HepG2 (cell line): Measurements from ENCODE around the gene FMNL2. TPM values are rescaled to one million over a fixed set of nuclear protein-coding genes. Genes with fewer than 3 reads are reported as not detected.
A peak's percentile ranks its signal among the peaks of the same experiment; 100 is the strongest.

Experiments
- AKAP8 ChIP-seq: sonication (generic); formaldehyde crosslinking; IDR thresholded peaks from 2 replicates; pipeline ENCODE4 v1.5.1; 2020; ENCODE audit warnings: mild to moderate bottlenecking, missing genetic modification reagents
- ARNT ChIP-seq: fragments of 450-650 bp; IDR thresholded peaks from 2 replicates; pipeline ENCODE4 v1.6.1; 2017
- ATM ChIP-seq: fragments of 450-650 bp; IDR thresholded peaks from 2 replicates; pipeline ENCODE4 v1.7.1; 2017; ENCODE audit warnings: mild to moderate bottlenecking, borderline replicate concordance
- GLMP ChIP-seq: sonication (generic); formaldehyde crosslinking; IDR thresholded peaks from 2 replicates; pipeline ENCODE4 v1.9.0; 2021; ENCODE audit warnings: missing genetic modification reagents, mild to moderate bottlenecking, borderline replicate concordance
- GTF2F1 ChIP-seq: fragments of 150-350 bp; IDR thresholded peaks from 2 replicates; pipeline ENCODE4 v1.6.1; 2014; ENCODE audit warnings: low read length
- MAFF ChIP-seq: IDR thresholded peaks from 2 replicates; pipeline ENCODE4 v1.6.1; 2011; ENCODE audit warnings: low read depth, low read length, improper control_type of control experiment
- MAFG ChIP-seq: sonication (generic); formaldehyde crosslinking; IDR thresholded peaks from 2 replicates; pipeline ENCODE4 v1.5.1; 2020; ENCODE audit warnings: mild to moderate bottlenecking, missing genetic modification reagents
- MTF2 ChIP-seq: sonication (generic); formaldehyde crosslinking; IDR thresholded peaks from 2 replicates; pipeline ENCODE4 v1.5.0; 2020; ENCODE audit warnings: missing genetic modification reagents, borderline replicate concordance
- MXD1 ChIP-seq: sonication (generic); formaldehyde crosslinking; IDR thresholded peaks from 2 replicates; pipeline ENCODE4 v1.4.0; 2020; ENCODE audit warnings: mild to moderate bottlenecking, missing genetic modification reagents
- RBM39 ChIP-seq: fragments of 200-400 bp; formaldehyde crosslinking; IDR thresholded peaks from one replicate; pipeline ENCODE4 v1.6.1; 2018; ENCODE audit warnings: antibody characterized with exemption, mild to moderate bottlenecking, low read depth, low read length; ENCODE audit not compliant: poor library complexity, severe bottlenecking
- SRSF4 ChIP-seq: fragments of 200-400 bp; formaldehyde crosslinking; IDR thresholded peaks from one replicate; pipeline ENCODE4 v1.6.1; 2018; ENCODE audit warnings: mild to moderate bottlenecking, low read depth, low read length, moderate library complexity; ENCODE audit not compliant: poor library complexity, severe bottlenecking
- SYNCRIP ChIP-seq: fragments of 200-400 bp; formaldehyde crosslinking; IDR thresholded peaks from 2 replicates; pipeline ENCODE4 v1.6.1; 2018; ENCODE audit warnings: mild to moderate bottlenecking, low read depth, low read length; ENCODE audit not compliant: insufficient read depth
- TAF15 ChIP-seq: fragments of 200-400 bp; formaldehyde crosslinking; IDR thresholded peaks from one replicate; pipeline ENCODE4 v1.6.1; 2018; ENCODE audit warnings: mild to moderate bottlenecking, low read depth, low read length; ENCODE audit not compliant: poor library complexity, severe bottlenecking
- THAP11 ChIP-seq: IDR thresholded peaks from 2 replicates; pipeline ENCODE4 v1.6.1; 2016; ENCODE audit warnings: missing biosample characterization, missing genetic modification reagents
- ZBTB1 ChIP-seq: sonication (generic); formaldehyde crosslinking; IDR thresholded peaks from 2 replicates; pipeline ENCODE4 v1.4.0; 2020; ENCODE audit warnings: missing genetic modification reagents, borderline replicate concordance
- ZBTB2 ChIP-seq: sonication (generic); formaldehyde crosslinking; IDR thresholded peaks from 2 replicates; pipeline ENCODE4 v1.8.0; 2022; ENCODE audit warnings: low read depth, missing genetic modification reagents
- ZNF138 ChIP-seq: sonication (generic); formaldehyde crosslinking; IDR thresholded peaks from 2 replicates; pipeline ENCODE4 v1.5.0; 2020; ENCODE audit warnings: mild to moderate bottlenecking, low read depth, missing genetic modification reagents
- ZNF234 ChIP-seq: sonication (generic); formaldehyde crosslinking; conservative IDR thresholded peaks from 2 replicates; pipeline ENCODE4 v1.5.1; 2020; ENCODE audit warnings: mild to moderate bottlenecking, missing genetic modification reagents
- ZNF264 ChIP-seq: sonication (generic); formaldehyde crosslinking; IDR thresholded peaks from 2 replicates; pipeline ENCODE4 v1.4.0; 2020; ENCODE audit warnings: missing genetic modification reagents
- ZNF282 ChIP-seq: fragments of 450-650 bp; IDR thresholded peaks from 2 replicates; pipeline ENCODE4 v1.6.1; 2018; ENCODE audit not compliant: partially characterized antibody
- ZNF33B ChIP-seq: sonication (generic); formaldehyde crosslinking; IDR thresholded peaks from 2 replicates; pipeline ENCODE4 v1.5.1; 2020; ENCODE audit warnings: mild to moderate bottlenecking, missing genetic modification reagents
- ZNF605 ChIP-seq: sonication (generic); formaldehyde crosslinking; IDR thresholded peaks from 2 replicates; pipeline ENCODE4 v1.8.0; 2022; ENCODE audit warnings: mild to moderate bottlenecking, missing genetic modification reagents
- ZNF672 ChIP-seq: sonication (generic); formaldehyde crosslinking; IDR thresholded peaks from 2 replicates; pipeline ENCODE4 v1.8.1; 2022; ENCODE audit warnings: missing genetic modification reagents
- ZNF678 ChIP-seq: sonication (generic); formaldehyde crosslinking; IDR thresholded peaks from 2 replicates; pipeline ENCODE4 v1.4.0; 2020; ENCODE audit warnings: mild to moderate bottlenecking, missing genetic modification reagents
- ZNF850 ChIP-seq: sonication (generic); formaldehyde crosslinking; conservative IDR thresholded peaks from 2 replicates; pipeline ENCODE4 v1.9.0; 2021; ENCODE audit warnings: mild to moderate bottlenecking, missing genetic modification reagents
- ZNF879 ChIP-seq: sonication (generic); formaldehyde crosslinking; IDR thresholded peaks from 2 replicates; pipeline ENCODE4 v1.8.1; 2023; ENCODE audit warnings: missing genetic modification reagents
- ZSCAN22 ChIP-seq: sonication (generic); formaldehyde crosslinking; IDR thresholded peaks from 2 replicates; pipeline ENCODE4 v1.4.0; 2020; ENCODE audit warnings: mild to moderate bottlenecking, missing genetic modification reagents
- ZSCAN5A ChIP-seq: sonication (generic); formaldehyde crosslinking; IDR thresholded peaks from 2 replicates; pipeline ENCODE4 v1.8.0; 2022; ENCODE audit warnings: mild to moderate bottlenecking, missing genetic modification reagents, borderline replicate concordance
- polyA plus RNA-seq, 8 experiments: library from polyadenylated mRNA; depleted of rRNA in 3 of 8; stranded (reverse) in 7 of 8; unstranded in 1 of 8; fragments of >200 nt; fragmentation: Illumina TruSeq in 4 of 8; extraction: Trizol in 4 of 8; gene quantifications; 2 replicates each; pipeline versions ENCODE4 v1.2.1 to v1.2.3, GENCODE V29; 2011 to 2016; ENCODE audit warnings: low read depth in 4 of 8, missing spikeins in 1 of 8, mixed read lengths in 1 of 8; ENCODE audit not compliant: insufficient read depth in 1 of 8
- total RNA-seq, 5 experiments: library from RNA; depleted of rRNA; stranded (reverse); fragments of >200 nt; fragmentation: Illumina TruSeq; extraction: Trizol; gene quantifications; 2 replicates each; pipeline ENCODE4 v1.2.3, GENCODE V29; 2016; ENCODE audit warnings: low read depth in 1 of 5

FMNL2 gene
- total and polyA plus RNA-seq, 2 of the 13 experiments (the other 11 are each of a cell fraction or from before 2014, with no cell fraction given) = 66.5 to 67.7 TPM

DNA sequence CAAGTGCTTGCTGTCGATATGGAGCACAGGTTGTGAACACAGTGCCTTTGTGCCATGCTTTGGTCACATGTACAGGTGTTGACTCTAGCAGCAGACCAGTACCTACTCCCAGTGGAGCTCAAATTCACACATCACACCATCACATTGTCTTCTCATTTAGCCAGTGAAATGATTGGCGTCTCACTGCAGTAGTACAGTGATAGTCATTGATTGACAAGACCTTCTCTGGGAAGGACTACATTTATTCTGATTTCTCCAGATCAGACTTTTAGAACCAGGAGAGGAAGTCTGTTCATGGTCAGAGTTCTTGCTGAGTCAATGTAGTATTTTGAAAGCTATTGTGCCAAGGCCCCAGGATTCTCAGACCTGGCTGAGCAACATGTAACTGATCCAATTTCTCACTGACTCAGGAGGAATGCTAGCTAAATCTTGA is 75.2 kb downstream of the FMNL2 start (continued):
- TF ChIP-seq ZNF264 (0 out of 2 replicates have a peak, but pooled peaks have one; percentile 81), ZNF605 (CRISPR knock-in tag) (peak; percentile 89), THAP11 (peak; percentile 89), RBM39 (no peak), ZBTB1 (no peak), MTF2 (CRISPR knock-in tag) (no peak), MAFF (no peak), AKAP8 (CRISPR knock-in tag) (peak; percentile 89), ARNT (no peak), ZSCAN22 (CRISPR knock-in tag) (0 out of 2 replicates have a peak, but pooled peaks have one; percentile 53), MXD1 (CRISPR knock-in tag) (no peak), ZNF678 (CRISPR knock-in tag) (no peak), ZBTB2 (CRISPR knock-in tag) (0 out of 2 replicates have a peak, but pooled peaks have one; percentile 31), ZSCAN5A (CRISPR knock-in tag) (peak; percentile 34; the same call in 1 of the 2 replicates), ZNF879 (CRISPR knock-in tag) (no peak), ATM (no peak), TAF15 (no peak), ZNF33B (CRISPR knock-in tag) (no peak), GTF2F1 (no peak), ZNF850 (CRISPR knock-in tag) (no peak), ZNF672 (no peak), SYNCRIP (no peak), ZNF234 (no peak), MAFG (CRISPR knock-in tag) (peak; percentile 62; the same call in 1 of the 2 replicates), SRSF4 (no peak), GLMP (CRISPR knock-in tag) (no peak), ZNF138 (no peak), ZNF282 (no peak)
